Stimulated activated CD4-positive, alpha-beta T cell treated with anti-CD3 and anti-CD28 coated beads, Interleukin-15, amount 100 ng/mL, for 24 hours (primary cell): Measurements from ENCODE around the gene ZBTB4.

ENCODE experiments used
- DNase-seq: peaks from one replicate; pipeline ENCODE4 v3.0.0-alpha.2; 2020

ZBTB4 gene

GRCh38 chr17:7417056-7417655 lies 62.3 kb downstream of the ZBTB4 start:
- DNase-seq: no peak

- DNase-seq: no peak
Measured at GRCh38 chr17:7416323-7416722, 63.1 kb downstream of the ZBTB4 start.

- no peak for DNase-seq
Measured at GRCh38 chr17:7415784-7416183, 63.6 kb downstream of the ZBTB4 start.

- DNase-seq: no peak
Measured at GRCh38 chr17:7414837-7415236, 64.6 kb downstream of the ZBTB4 start.

GRCh38 chr17:7413346-7413985 lies 66.0 kb downstream of the ZBTB4 start:
- no peak for DNase-seq

GRCh38 chr17:7411427-7411750 lies 68.0 kb downstream of the ZBTB4 start:
- no peak for DNase-seq

GRCh38 chr17:7410634-7411426 lies 68.6 kb downstream of the ZBTB4 start:
- DNase-seq: no peak

- no peak for DNase-seq
Measured at GRCh38 chr17:7409716-7410115, 69.7 kb downstream of the ZBTB4 start.
